Mononuclear cell (primary cell): Measurements from ENCODE around the gene MYO9A. TPM values are rescaled to one million over a fixed set of nuclear protein-coding genes. Genes with fewer than 3 reads are reported as not detected.
"Not testable (repeated sequence)": the region's sequence is repeated elsewhere in the genome, so short reads cannot be mapped to it uniquely, and the experiment has no call there.

Source experiments
- H3K27me3 ChIP-seq: 2 replicates; pipeline ENCODE4 v1.6.0; 2011; ENCODE audit warnings: low read length, control low read depth; ENCODE audit not compliant: insufficient read depth
- H3K4me1 ChIP-seq: 2 replicates; pipeline ENCODE4 v1.5.1; 2011; ENCODE audit warnings: mild to moderate bottlenecking, low read length, control low read depth; ENCODE audit not compliant: insufficient read depth
- H3K4me3 ChIP-seq: 2 replicates; pipeline ENCODE4 v1.5.1; 2011; ENCODE audit warnings: mild to moderate bottlenecking, low read length, moderate library complexity
- H3K9me3 ChIP-seq: 2 replicates; pipeline ENCODE4 v1.5.1; 2011; ENCODE audit warnings: low read depth, mild to moderate bottlenecking, control low read depth, low read length
- total RNA-seq: library from RNA; depleted of rRNA; stranded (reverse); fragments of >200 nt; gene quantifications from one replicate; pipeline ENCODE4 v1.2.3, GENCODE V29; 2012

Gene MYO9A
- total RNA-seq, 1 donor = 25.3 TPM

DNA sequence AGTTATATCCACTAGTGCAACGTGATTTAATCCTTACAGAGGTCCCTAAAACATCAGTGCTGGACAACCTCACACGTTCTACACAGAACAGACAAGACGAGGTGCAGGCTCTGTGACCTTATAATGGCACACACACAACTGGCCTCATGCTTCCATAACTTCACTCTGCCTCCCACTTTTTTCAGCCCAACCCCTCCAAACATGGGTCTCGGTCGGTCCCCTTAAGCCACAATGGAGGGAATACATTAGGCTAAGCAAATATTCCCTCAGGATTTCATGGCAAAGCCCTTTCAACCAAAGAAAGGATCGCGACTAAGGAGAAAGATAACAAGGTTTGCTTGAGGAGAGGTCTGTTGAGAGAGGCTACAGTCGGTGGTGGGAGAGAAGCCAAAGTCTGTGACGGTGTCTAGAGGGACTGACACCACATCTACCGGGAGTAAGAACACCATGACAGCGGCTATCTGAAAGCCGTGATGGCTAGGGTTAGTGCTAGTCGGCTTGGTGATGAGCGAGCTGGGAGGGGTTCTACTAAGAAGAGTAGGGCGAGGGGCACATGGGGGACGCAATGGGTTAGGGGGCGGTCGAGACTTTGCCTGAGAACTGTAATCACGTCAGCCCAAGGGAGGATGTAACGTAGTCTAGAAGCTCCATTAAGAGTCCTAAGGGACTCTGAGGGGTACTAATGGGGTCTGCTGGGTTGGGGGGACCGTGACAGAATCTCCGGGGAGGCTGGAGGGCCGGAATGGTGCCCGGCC is 1.0 kb downstream of the MYO9A start:
- Histone ChIP-seq H3K4me3 (peak overlapping the region; percentile 86), H3K4me1 (peaks cover 20% of the 10 kb centered on the region), H3K27me3 (no peaks in the 10 kb centered on the region), H3K9me3 (no peaks in the 10 kb centered on the region)

DNA sequence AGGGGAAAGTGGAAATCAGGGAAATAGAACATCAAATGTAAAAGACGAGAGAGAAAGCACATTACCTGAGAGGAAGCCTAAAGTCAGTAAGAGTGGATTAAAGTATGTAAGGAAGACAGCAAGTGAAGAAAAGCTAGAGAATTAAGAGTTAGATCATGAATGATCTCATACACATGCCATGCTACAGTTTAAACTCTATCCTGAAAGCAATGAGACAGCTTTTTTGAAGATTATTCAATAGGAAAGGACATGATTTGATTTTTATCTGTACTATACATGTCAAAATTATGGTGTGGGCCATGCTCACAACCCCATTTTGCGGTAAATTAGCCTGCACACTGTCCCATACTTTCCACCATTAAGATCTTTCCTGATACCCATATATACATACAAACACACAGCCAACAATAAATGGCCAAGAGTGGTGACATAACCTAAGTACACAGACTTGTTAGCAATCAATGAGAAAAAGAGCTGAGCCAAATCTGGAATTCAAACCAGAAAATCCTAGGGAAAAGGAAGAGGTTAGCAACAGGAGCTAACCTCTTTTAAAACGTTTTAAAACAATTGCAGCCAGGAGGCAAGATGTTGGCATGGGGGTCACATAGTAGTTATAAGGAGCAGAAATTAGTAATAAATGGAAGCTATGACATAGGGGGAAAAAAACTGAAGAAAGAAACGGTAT is 4.5 kb downstream of the MYO9A start:
- H3K27me3 ChIP-seq = no peaks in the 10 kb centered on the region
- H3K9me3 ChIP-seq = no peaks in the 10 kb centered on the region
- H3K4me1 ChIP-seq = peaks cover 11% of the 10 kb centered on the region
- H3K4me3 ChIP-seq = no peak overlapping the region

DNA sequence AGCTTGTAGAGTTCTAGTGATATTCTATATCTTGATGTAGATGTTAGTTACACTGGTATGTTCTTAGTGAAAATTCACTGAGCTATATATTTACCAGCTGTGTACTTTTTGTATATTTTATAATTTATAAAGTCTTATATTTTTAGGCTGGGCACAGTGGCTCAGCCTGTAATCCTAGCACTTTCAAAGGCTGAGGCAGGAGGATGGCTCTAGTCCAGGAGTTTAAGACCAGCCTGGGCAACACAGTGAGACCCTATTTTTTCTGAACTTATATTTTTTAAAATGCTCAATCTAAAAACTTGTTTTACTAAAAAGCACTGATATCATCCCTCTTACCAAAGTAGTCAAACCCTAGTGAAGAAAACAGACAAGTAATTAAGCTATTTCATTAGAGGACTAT is 5.1 kb downstream of the MYO9A start:
- H3K9me3 ChIP-seq = no peaks in the 10 kb centered on the region
- H3K4me1 ChIP-seq = peaks cover 11% of the 10 kb centered on the region

DNA sequence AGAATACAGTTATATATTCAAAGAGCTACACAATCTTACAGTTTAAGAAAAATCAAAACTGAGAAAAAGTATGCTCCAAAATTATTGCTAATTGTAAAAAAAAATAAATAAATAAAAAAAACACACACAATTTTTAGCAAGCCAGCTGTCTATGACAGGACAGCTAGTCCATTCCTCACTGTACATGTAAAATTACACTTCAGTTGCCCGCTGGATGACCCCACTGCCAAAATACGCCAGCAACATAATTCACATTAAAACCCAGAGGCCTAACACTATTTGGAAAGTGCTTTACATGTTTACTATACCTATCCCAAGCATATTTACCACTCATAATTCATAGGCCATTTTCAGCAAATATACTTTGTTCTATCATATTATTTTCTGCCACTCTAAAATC is 5.8 kb downstream of the MYO9A start:
- H3K9me3 ChIP-seq = no peaks in the 10 kb centered on the region
- H3K4me1 ChIP-seq = peaks cover 9% of the 10 kb centered on the region
- H3K4me3 ChIP-seq = no peak overlapping the region
- H3K27me3 ChIP-seq = no peaks in the 10 kb centered on the region

More for the DNA sequence above, 5.1 kb downstream of the MYO9A start:
- Histone ChIP-seq H3K27me3 (no peaks in the 10 kb centered on the region), H3K4me3 (no peak overlapping the region)

DNA sequence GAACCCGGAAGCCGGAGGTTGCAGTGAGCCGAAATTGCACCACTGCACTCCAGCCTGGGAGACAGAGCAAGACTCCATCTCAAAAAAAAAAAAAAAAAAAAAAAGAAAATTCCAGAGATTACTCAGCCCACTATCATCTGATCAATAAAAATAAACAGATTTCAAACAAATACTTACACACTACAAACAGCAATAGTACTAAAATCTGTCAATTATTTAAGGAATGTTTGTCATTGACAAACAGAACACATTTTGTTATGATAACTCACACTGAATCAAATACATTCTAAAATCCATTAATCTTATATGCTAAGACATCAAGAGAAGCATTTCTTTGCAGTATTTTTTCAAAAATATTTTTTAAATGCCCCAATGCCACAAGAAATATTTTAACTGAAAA is 7.6 kb downstream of the MYO9A start:
- no peak overlapping the region for H3K4me3 ChIP-seq
- no peaks in the 10 kb centered on the region for H3K27me3 ChIP-seq
- H3K9me3 ChIP-seq = no peaks in the 10 kb centered on the region
- no peaks in the 10 kb centered on the region for H3K4me1 ChIP-seq

DNA sequence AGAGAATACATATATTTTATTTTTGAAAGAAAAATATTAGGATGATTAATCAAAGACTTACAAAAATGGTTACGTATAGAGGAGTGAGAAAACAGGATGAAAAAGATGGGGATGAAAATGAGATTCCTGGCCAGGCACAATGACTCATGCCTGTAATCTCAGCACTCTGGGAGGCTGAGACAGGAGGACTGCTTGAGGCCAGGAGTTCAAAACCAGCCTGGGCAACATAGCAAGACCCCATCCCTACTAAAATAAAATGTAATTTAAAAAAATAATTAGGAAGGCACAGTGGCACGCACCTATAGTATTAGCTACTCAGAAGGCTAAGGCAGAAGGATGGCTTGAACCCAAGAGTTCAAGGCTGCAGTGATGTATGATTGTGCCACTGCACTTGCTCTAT is 11.9 kb downstream of the MYO9A start:
- Histone ChIP-seq H3K4me1 (no peaks in the 10 kb centered on the region), H3K27me3 (no peaks in the 10 kb centered on the region), H3K4me3 (no peak overlapping the region), H3K9me3 (no peaks in the 10 kb centered on the region)

DNA sequence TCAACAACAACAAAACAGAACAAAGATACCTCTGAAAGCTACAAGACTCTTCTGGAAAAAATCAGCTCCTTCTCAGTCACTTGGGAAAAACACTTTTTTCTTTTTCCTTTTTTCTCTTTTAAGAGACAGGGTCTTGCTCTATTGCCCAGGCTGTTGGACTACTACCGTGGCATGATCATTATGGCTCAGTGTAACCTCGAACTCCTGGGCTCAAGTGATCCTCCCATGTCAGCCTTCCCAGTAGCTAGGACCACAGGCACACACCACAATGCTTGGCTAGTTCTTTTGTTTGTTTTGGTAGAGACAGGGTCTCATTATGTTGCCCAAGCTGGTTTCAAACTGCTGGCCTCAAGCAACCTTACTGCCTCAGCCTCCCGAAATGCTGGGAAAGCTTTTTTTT is 12.8 kb downstream of the MYO9A start:
- H3K9me3 ChIP-seq = no peaks in the 10 kb centered on the region
- H3K4me3 ChIP-seq = no peak overlapping the region
- no peaks in the 10 kb centered on the region for H3K27me3 ChIP-seq
- no peaks in the 10 kb centered on the region for H3K4me1 ChIP-seq

DNA sequence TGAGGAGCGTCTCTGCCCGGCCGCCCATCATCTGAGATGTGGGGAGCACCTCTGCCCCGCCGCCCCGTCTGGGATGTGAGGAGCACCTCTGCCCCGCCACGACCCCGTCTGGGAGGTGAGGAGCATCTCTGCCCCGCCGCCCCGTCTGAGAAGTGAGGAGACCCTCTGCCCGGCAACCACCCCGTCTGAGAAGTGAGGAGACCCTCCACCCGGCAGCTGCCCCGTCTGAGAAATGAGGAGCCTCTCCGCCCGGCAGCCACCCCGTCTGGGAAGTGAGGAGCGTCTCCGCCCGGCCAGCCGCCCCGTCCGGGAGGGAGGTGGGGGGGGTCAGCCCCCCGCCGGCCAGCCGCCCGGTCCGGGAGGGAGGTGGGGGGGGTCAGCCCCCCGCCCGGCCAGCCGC is 17.4 kb downstream of the MYO9A start:
- H3K4me3 ChIP-seq, H3K27me3 ChIP-seq, H3K9me3 ChIP-seq, H3K4me1 ChIP-seq: not testable (repeated sequence)

DNA sequence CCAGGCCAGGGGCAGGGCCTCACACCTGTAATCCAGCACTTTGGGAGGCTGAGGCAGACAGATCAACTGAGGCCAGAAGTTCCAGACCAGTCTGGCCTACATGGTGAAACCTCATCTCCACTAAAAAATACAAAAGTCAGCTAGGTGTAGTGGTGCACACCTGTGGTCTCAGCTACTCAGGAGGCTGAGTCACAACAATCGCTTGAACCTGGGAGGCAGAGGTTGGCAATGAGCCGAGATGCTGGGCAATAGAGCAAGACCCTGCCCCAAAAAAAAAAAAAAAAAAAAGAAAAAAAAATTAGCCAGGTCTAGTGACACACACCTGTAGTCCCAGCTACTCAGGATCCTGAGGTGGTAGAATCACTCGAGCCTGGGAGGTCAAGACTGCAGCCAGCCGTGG is 18.8 kb downstream of the MYO9A start:
- no peak overlapping the region for H3K4me3 ChIP-seq
- H3K4me1 ChIP-seq = no peaks in the 10 kb centered on the region
- H3K9me3 ChIP-seq = no peaks in the 10 kb centered on the region
- H3K27me3 ChIP-seq = no peaks in the 10 kb centered on the region

DNA sequence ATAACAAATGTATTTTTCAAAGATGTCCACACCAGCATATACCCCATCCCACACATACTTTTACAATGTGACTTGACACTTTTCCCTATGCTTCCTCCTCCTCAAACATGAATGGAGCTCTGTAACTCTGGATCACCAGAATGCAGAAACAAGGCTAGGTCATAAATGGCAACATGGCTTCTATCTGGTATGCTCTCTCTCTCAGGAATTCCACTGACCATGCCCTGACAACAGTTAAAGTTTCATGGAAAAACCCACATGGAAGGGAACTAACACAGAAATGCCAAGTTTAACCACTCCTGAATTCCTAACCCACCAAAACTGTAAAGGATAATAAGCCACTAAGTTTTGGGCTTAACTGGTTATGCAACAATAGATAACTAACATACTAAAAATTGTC is 19.9 kb downstream of the MYO9A start:
- Histone ChIP-seq H3K27me3 (no peaks in the 10 kb centered on the region), H3K4me1 (no peaks in the 10 kb centered on the region), H3K4me3 (no peak overlapping the region), H3K9me3 (no peaks in the 10 kb centered on the region)

DNA sequence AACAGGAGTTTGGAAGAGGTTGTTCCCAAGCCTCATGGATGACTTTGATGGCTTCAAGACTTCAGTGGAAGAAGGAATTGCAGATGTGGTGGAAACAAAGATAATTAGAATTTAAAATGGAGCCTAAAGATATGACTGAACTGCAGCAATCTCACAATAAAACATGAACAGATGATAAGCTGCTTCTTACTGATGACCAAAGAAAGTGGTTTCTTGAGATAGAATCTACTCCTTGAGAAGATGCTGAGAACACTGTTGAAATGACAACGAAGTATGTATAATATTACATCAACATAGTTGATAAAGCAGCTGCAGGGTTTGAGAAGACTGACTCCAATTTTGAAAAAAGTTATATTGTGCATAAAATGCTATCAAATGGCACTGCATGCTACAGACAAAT is 21.2 kb downstream of the MYO9A start:
- H3K27me3 ChIP-seq = no peaks in the 10 kb centered on the region
- H3K4me3 ChIP-seq = no peak overlapping the region
- H3K4me1 ChIP-seq = no peaks in the 10 kb centered on the region
- no peaks in the 10 kb centered on the region for H3K9me3 ChIP-seq

DNA sequence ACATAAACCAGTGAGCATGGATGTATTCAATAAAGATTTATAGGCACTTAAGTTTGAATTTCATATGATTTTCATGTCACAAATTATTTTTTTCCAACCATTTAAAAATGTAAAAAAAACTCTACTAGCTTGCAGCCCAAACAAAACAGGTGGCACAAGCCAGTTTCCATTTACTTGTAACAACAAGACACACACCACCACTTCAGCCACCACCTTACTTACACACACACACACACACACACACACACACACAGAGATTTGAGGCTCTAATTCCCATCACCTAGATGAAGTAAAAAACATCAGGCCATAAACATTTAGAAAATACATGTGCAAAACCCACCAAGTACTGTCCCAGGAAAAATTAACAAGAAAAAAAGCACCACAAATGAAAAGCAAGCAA is 25.3 kb downstream of the MYO9A start:
- no peak overlapping the region for H3K4me3 ChIP-seq
- no peaks in the 10 kb centered on the region for H3K9me3 ChIP-seq
- H3K27me3 ChIP-seq = no peaks in the 10 kb centered on the region
- no peaks in the 10 kb centered on the region for H3K4me1 ChIP-seq

DNA sequence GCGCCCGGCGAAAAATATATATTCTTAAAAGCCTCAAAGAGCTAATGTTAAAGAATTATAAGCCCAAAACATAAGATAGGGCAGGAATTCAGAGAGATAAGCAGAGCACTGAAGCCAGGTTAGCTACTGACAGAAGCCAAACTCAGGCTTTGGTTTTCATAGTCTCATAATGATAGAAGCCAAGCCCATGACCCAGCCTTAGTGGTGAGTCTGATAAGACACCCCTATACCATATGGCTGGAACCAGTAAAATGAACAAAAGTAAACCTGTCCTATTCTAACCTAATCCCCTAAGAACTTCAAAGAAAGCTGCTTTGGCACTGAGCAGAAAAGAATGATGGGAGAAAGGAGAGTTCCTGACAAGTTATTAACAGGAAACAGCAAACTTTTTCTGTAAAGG is 25.9 kb downstream of the MYO9A start:
- Histone ChIP-seq H3K27me3 (no peaks in the 10 kb centered on the region), H3K4me1 (no peaks in the 10 kb centered on the region), H3K9me3 (no peaks in the 10 kb centered on the region), H3K4me3 (no peak overlapping the region)

DNA sequence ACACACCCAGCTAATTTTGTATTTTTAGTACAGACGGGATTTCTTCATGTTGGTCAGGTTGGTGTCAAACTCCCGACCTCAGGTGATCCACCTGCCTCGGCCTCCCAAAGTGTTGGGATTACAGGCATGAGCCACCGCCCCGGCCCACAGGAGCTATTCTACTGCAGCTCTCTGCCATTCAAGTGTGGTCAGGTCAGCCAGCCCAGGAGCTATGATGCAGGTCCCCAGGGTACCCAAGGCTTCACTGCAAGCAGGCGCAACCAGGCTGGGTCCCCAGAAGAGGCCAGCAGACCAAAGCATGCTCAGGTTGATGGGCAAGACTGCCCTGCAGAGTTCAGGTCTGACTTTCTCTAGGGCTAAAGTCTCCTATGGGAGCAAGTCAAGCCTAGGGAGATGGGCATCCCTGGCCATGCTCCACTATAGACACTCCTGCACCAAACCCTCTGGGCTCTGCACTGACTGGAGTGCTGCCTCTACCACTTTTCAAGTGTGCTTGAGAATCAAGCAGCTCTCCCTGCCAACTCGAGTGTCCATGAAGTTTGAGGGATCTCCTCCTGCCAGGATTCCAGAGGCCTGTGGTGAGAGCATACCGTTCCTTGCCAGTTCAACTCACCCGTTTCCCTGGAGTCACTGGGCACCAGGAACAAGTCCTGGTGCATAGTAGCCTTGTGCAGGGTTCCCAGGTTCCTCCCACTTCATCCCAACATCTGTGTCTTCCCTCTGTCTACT is 30.9 kb downstream of the MYO9A start:
- Histone ChIP-seq H3K4me1 (no peaks in the 10 kb centered on the region), H3K27me3 (no peaks in the 10 kb centered on the region), H3K9me3 (no peaks in the 10 kb centered on the region), H3K4me3 (no peak overlapping the region)

DNA sequence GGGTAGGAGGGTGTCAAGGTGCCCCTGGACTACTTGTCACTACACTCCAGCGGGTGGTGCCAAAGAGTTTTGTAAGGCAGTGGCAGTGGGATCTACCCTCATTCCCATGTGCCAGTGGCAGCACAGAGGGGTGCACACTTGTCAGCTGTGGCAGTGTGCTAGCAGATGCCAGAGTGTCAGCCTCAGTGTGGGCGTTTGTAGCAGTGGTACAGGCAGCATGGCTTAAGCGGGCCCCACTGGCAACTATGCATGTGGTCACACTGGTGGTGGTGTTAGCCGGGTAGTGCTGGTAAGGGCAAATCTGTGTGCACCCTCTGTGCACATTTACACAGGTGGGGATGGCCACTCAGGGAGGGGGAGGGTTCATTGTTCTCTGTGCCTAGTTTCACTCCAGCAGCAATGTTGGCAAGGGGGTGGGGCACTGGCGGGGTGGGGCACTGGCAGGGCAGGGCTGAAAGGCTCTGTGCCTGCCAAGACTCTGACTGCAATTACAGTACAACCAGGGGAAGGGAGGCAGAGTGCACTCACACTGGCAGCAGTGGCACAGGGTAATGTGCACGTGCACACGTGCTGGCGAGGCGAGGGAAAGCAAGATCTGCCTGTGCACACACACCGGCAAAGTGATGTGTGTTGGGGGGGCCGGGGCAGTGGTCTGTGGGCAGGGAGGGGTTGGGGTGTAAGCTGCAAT is 31.8 kb downstream of the MYO9A start:
- Histone ChIP-seq H3K9me3 (no peaks in the 10 kb centered on the region), H3K4me1 (no peaks in the 10 kb centered on the region), H3K4me3 (no peak overlapping the region), H3K27me3 (no peaks in the 10 kb centered on the region)
